ENCODE data around the gene MRAS.

MRAS gene

GRCh38 chr3:138383715-138384465 is 35.5 kb downstream of the MRAS start:
- Histone ChIP-seq H3K27ac (ENCODE audit: extremely low read depth, low read depth, low read length) (no peak overlapping the region), H3K4me3 (ENCODE audit: low read depth, low read length) (no peak overlapping the region), H3K9me3 (ENCODE audit: control insufficient read depth, insufficient read depth, low read depth, low read length) (no peaks in the 10 kb centered on the region), H3K4me1 (ENCODE audit: control insufficient read depth, insufficient read depth, low read length) (no peaks in the 10 kb centered on the region), H3K36me3 (ENCODE audit: control insufficient read depth in 2 of 2, insufficient read depth in 1 of 2, low read length in 2 of 2) (no peaks in the 10 kb centered on the region)
- POLR2A ChIA-PET, result no interaction called here
- CTCF ChIA-PET, result interaction anchor here (0.6 kb wide), 2 partner anchors 55 to 165 kb away, joined by 3 to 4 read pairs; no protein-coding TSS in a partner anchor
- TF ChIP-seq KLF1 (tag by site-specific recombination; IDR thresholded peaks at IDR 0.05) (no peak), ZNF600 (tag by site-specific recombination; IDR thresholded peaks at IDR 0.05) (no peak), ZNF24 (tag by site-specific recombination; IDR thresholded peaks at IDR 0.05) (no peak), KLF7 (tag by site-specific recombination; IDR thresholded peaks at IDR 0.05; ENCODE audit: borderline replicate concordance) (no peak), MZF1 (tag by site-specific recombination; IDR thresholded peaks at IDR 0.05; ENCODE audit: borderline replicate concordance) (no peak), PRDM2 (tag by site-specific recombination; IDR thresholded peaks at IDR 0.05; ENCODE audit: borderline replicate concordance) (no peak), ZNF623 (tag by site-specific recombination; IDR thresholded peaks at IDR 0.05) (0 out of 2 replicates have a peak, but pooled peaks have one; percentile 19), ZNF391 (tag by site-specific recombination; IDR thresholded peaks at IDR 0.05; ENCODE audit: borderline replicate concordance, low read depth) (no peak), ZNF692 (tag by site-specific recombination; IDR thresholded peaks at IDR 0.05) (no peak)

- Histone ChIP-seq H3K4me3 (ENCODE audit: low read depth, low read length) (no peak overlapping the region), H3K36me3 (ENCODE audit: control insufficient read depth in 2 of 2, insufficient read depth in 1 of 2, low read length in 2 of 2) (no peaks in the 10 kb centered on the region), H3K4me1 (ENCODE audit: control insufficient read depth, insufficient read depth, low read length) (no peaks in the 10 kb centered on the region), H3K9me3 (ENCODE audit: control insufficient read depth, insufficient read depth, low read depth, low read length) (no peaks in the 10 kb centered on the region), H3K27ac (ENCODE audit: extremely low read depth, low read depth, low read length) (no peak overlapping the region)
- POLR2A ChIA-PET, result no interaction called here
- CTCF ChIA-PET, result interaction anchor here (0.6 kb wide), 2 partner anchors 55 to 166 kb away, joined by 3 to 4 read pairs; no protein-coding TSS in a partner anchor
- TF ChIP-seq ZNF473 (tag by site-specific recombination; IDR thresholded peaks at IDR 0.05) (no peak), REST (tag by site-specific recombination; IDR thresholded peaks at IDR 0.05) (no peak), ZNF18 (tag by site-specific recombination; IDR thresholded peaks at IDR 0.05) (no peak), ZFHX2 (tag by site-specific recombination; conservative IDR thresholded peaks at IDR 0.05) (no peak), ZBTB6 (tag by site-specific recombination; IDR thresholded peaks at IDR 0.05) (no peak), ZNF777 (tag by site-specific recombination; IDR thresholded peaks at IDR 0.05; ENCODE audit: borderline replicate concordance) (no peak), EGR2 (tag by site-specific recombination; IDR thresholded peaks at IDR 0.05; ENCODE audit: low read depth) (no peak), ZNF175 (tag by site-specific recombination; IDR thresholded peaks at IDR 0.05) (no peak)
Measured at GRCh38 chr3:138384531-138384930, 36.2 kb downstream of the MRAS start.

Data from HEK293 (cell line).